Measurements from ENCODE around the gene GP2.

Gene GP2

GRCh38 chr16:20327444-20328041 lies at the start of gene GP2:
TSS of gene GP2 (minus strand) at chr16:20327513. CDS start at chr16:20326431, 1,082 bp downstream.
- Histone ChIP-seq H3K36me3 (replicated peaks) (no peaks in the 10 kb centered on the region), H3K27me3 (replicated peaks) (no peaks in the 10 kb centered on the region), H3K27ac (no peak within 1 kb of the TSS), H3K4me3 (ENCODE audit: low read depth, low read length) (no peak within 1 kb of the TSS)
- no peak for DNase-seq
- in situ Hi-C loops (cut with HindIII; ENCODE audit: low pct_ligation_motif_present, low sequenced_read_pairs): no loop called here
- TF ChIP-seq CTCF (IDR thresholded peaks at IDR 0.05; ENCODE audit: low read depth, low read length, missing control alignments): no peak

GRCh38 chr16:20372701-20373100 lies 45.4 kb upstream of the GP2 start:
- in situ Hi-C loops (cut with HindIII; ENCODE audit: low pct_ligation_motif_present, low sequenced_read_pairs): no loop called here
- no peak for DNase-seq
- Histone ChIP-seq H3K27ac (no peak overlapping the region), H3K4me3 (ENCODE audit: low read depth, low read length) (no peak overlapping the region), H3K27me3 (replicated peaks) (no peaks in the 10 kb centered on the region), H3K36me3 (replicated peaks) (no peaks in the 10 kb centered on the region)
- TF ChIP-seq CTCF (IDR thresholded peaks at IDR 0.05; ENCODE audit: low read depth, low read length, missing control alignments): no peak

DNA sequence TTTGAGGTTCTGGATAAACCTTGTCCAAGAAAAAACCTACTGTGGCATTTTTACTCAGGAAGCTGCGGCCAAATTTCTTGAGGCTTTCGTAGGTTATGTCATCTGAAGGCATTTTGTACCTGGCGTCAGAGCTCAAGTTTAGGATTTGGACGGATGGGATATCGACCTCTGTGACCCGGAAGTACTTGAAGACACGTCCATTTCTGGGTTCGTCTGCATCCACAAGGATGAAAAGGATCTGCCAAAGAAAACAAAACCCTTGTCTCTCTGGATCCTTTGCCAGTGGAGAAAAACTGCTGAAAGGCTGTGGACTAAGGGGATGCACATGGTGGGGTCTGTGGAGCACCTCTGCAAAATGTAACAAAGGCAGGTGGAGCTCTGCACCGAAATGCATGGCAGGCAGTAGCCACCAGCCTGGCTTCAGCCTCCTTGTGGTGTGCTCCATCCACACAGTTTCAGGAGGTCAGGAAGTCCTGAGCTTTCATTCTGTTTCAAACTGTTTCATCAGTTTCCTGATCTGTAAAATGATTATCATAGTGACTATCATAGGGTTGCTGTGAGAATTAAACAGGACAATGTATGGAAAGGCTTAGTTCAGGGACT lies 42.2 kb upstream of the GP2 start:
- Histone ChIP-seq H3K36me3 (replicated peaks) (no peaks in the 10 kb centered on the region), H3K27me3 (replicated peaks) (no peaks in the 10 kb centered on the region), H3K27ac (no peak overlapping the region), H3K4me3 (ENCODE audit: low read depth, low read length) (no peak overlapping the region)
- TF ChIP-seq CTCF (IDR thresholded peaks at IDR 0.05; ENCODE audit: low read depth, low read length, missing control alignments): no peak
- in situ Hi-C loops (cut with HindIII; ENCODE audit: low pct_ligation_motif_present, low sequenced_read_pairs): no loop called here
- no peak for DNase-seq

- Histone ChIP-seq H3K4me3 (ENCODE audit: low read depth, low read length) (no peak overlapping the region), H3K36me3 (replicated peaks) (no peaks in the 10 kb centered on the region), H3K27me3 (replicated peaks) (no peaks in the 10 kb centered on the region), H3K27ac (no peak overlapping the region)
- in situ Hi-C loops (cut with HindIII; ENCODE audit: low pct_ligation_motif_present, low sequenced_read_pairs): no loop called here
- no peak for DNase-seq
- no peak for TF ChIP-seq CTCF (IDR thresholded peaks at IDR 0.05; ENCODE audit: low read depth, low read length, missing control alignments)
Measured at GRCh38 chr16:20364051-20364450, 36.7 kb upstream of the GP2 start.

DNA sequence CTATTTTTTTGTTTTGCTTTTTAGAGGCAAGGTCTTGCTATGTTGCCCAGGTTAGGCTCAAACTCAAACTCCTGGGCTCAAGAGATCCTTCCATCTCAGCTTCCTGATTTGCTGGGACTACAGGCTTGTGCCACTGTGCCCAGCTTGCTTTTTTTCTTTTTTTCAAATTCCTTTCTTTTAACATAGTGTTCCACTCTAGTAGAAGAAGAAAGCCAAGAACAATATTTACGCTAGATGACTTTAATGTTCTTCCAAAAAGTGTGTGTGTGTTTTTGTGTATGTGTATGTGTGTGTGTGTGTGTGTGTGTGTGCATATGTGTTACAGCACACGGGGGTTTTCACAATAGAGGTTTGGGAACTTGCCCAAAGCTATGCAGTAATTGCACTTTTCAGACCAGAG lies 35.9 kb upstream of the GP2 start:
- in situ Hi-C loops (cut with HindIII; ENCODE audit: low pct_ligation_motif_present, low sequenced_read_pairs): no loop called here
- no peak for TF ChIP-seq CTCF (IDR thresholded peaks at IDR 0.05; ENCODE audit: low read depth, low read length, missing control alignments)

GRCh38 chr16:20359997-20360396 lies 32.7 kb upstream of the GP2 start:
- no peak for DNase-seq
- no peak overlapping the region for H3K4me3 ChIP-seq (ENCODE audit: low read depth, low read length)
- in situ Hi-C loops (cut with HindIII; ENCODE audit: low pct_ligation_motif_present, low sequenced_read_pairs): no loop called here

More for the DNA sequence above, 35.9 kb upstream of the GP2 start:
- no peak overlapping the region for H3K27ac ChIP-seq
- DNase-seq: no peak
- H3K27me3 ChIP-seq (replicated peaks): no peaks in the 10 kb centered on the region
- H3K4me3 ChIP-seq (ENCODE audit: low read depth, low read length): no peak overlapping the region
- no peaks in the 10 kb centered on the region for H3K36me3 ChIP-seq (replicated peaks)

More at GRCh38 chr16:20359997-20360396, 32.7 kb upstream of the GP2 start:
- H3K27me3 ChIP-seq (replicated peaks): no peaks in the 10 kb centered on the region
- no peak overlapping the region for H3K27ac ChIP-seq
- no peak for TF ChIP-seq CTCF (IDR thresholded peaks at IDR 0.05; ENCODE audit: low read depth, low read length, missing control alignments)
- H3K36me3 ChIP-seq (replicated peaks): no peaks in the 10 kb centered on the region
